ENCODE results near the gene MTHFSD. TPM values are rescaled to one million over a fixed set of nuclear protein-coding genes. Genes with fewer than 3 reads are reported as not detected.

MTHFSD gene
- total and polyA plus RNA-seq, 2 donors: 11.0 to 18.4 TPM

DNA sequence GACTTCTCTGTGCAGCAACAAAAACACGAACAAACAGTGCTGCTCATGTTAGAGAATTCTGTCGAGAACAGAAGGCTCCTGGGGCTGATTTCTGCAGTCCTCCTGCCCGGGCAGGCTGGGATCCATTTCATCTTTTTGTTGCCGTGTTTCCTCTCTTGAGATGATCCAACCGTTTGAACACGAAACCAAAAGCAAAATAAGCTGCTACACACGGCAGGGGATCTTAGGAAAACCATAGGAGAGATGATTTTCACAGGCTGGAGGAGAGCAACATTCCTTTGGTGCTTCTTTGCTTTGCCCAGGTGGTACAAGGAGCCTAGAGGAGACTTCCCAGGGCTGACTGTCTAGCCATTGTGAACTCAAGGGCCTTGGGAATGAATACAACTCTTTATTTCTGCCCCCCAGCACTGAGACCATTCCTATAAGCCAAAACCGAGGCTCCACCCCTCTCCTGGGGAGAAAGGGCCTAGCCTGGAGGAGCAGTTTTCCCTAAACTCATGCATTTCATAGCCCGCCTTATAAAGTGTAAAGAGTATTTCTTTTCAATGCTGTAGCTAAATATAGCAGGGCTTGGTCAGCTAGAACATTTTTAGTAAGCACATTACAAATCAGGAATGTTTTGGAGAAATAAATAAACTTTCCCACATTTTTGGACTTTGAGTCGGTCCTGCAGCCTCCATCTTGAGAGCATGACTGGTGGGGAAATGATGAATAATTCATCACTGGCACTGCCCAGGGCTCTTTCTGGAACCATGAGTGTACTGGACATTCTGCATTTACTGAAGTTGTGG lies 31.0 kb upstream of the MTHFSD start:
- H3K9me3 ChIP-seq (ENCODE audit: control insufficient read depth in 2 of 2, insufficient read depth in 1 of 2, low read length in 1 of 2): no peaks in the 10 kb centered on the region
- no peak for DNase-seq (ENCODE audit: low read depth in 6 of 9, low spot score in 9 of 9)
- no peak overlapping the region for H3K27ac ChIP-seq (ENCODE audit: low read depth in 1 of 2, low read length in 1 of 2)
- H3K4me3 ChIP-seq (ENCODE audit: low read length in 2 of 2): no peak overlapping the region
- no peaks in the 10 kb centered on the region for H3K36me3 ChIP-seq (ENCODE audit: control insufficient read depth in 2 of 2, insufficient read depth in 2 of 2, low read length in 1 of 2)
- H3K27me3 ChIP-seq (ENCODE audit: control insufficient read depth in 2 of 2, insufficient read depth in 1 of 2, low read length in 1 of 2): peaks cover 9 to 11% of the 10 kb centered on the region in 2 donors
- no peaks in the 10 kb centered on the region for H3K4me1 ChIP-seq (ENCODE audit: control insufficient read depth in 2 of 2, insufficient read depth in 2 of 2, low read length in 2 of 2)
- WGBS: 89% methylated on average over 10 of the region's 10 CpGs

DNA sequence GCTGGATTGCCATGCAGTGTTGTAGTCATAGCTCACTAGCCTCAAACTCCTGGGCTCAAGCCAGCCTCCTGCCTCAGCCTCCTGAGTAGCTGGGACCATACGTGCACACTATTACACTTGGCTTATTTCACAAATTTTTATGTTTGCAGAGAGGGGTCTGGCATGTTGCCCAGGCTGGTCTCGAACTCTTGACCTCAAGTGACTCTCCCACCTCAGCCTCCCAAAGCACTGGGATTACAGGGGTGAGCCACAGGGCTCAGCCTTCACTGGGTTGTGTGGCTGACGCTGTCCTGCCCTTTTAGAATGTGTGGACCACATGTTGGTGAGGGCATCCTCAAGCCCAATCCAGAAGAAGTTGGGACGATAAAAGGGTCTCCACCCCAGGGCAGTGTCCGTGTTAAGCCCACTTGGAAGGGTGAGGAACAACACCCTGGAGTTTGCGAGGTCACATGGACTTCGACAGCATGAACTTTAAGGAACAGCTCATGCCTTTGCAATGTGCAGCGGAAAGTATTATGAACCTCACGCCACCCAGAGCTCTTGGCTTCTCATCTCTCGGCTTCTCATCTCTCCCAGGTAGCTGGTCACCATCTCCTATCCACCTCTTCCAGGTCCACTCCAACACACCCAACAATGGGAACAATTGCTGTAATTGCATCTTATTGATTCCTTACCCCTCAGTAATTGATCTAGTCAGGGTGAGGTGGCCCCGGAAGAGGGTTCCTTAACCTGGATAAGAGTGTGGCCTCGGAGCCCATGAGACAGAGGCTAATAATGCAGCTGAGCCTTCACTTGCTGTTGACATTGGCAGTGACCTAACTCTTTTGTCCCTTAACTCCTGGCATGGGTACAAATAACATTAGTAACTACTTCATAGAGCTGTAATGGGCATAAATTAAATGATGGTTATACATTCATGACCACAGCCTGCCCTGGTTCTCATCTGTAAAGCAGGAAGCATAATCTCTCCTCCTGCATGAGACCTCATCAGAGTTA lies 30.0 kb upstream of the MTHFSD start:
- no peak overlapping the region for H3K27ac ChIP-seq (ENCODE audit: low read depth in 1 of 2, low read length in 1 of 2)

GRCh38 chr16:86584071-86584685 lies 29.1 kb upstream of the MTHFSD start:
- WGBS: 97% methylated on average over 6 of the region's 6 CpGs
- Histone ChIP-seq H3K27ac (ENCODE audit: low read depth in 1 of 2, low read length in 1 of 2) (no peak overlapping the region), H3K4me1 (ENCODE audit: control insufficient read depth in 2 of 2, insufficient read depth in 2 of 2, low read length in 2 of 2) (no peaks in the 10 kb centered on the region), H3K27me3 (ENCODE audit: control insufficient read depth in 2 of 2, insufficient read depth in 1 of 2, low read length in 1 of 2) (peaks cover 27 to 28% of the 10 kb centered on the region in 2 donors), H3K36me3 (ENCODE audit: control insufficient read depth in 2 of 2, insufficient read depth in 2 of 2, low read length in 1 of 2) (no peaks in the 10 kb centered on the region), H3K4me3 (ENCODE audit: low read length in 2 of 2) (no peak overlapping the region), H3K9me3 (ENCODE audit: control insufficient read depth in 2 of 2, insufficient read depth in 1 of 2, low read length in 1 of 2) (no peaks in the 10 kb centered on the region)
- no peak for DNase-seq (ENCODE audit: low read depth in 6 of 9, low spot score in 9 of 9)

More for the DNA sequence above, 30.0 kb upstream of the MTHFSD start:
- H3K4me1 ChIP-seq (ENCODE audit: control insufficient read depth in 2 of 2, insufficient read depth in 2 of 2, low read length in 2 of 2): no peaks in the 10 kb centered on the region
- peaks cover 18 to 20% of the 10 kb centered on the region in 2 donors for H3K27me3 ChIP-seq (ENCODE audit: control insufficient read depth in 2 of 2, insufficient read depth in 1 of 2, low read length in 1 of 2)
- no peaks in the 10 kb centered on the region for H3K36me3 ChIP-seq (ENCODE audit: control insufficient read depth in 2 of 2, insufficient read depth in 2 of 2, low read length in 1 of 2)
- no peak overlapping the region for H3K4me3 ChIP-seq (ENCODE audit: low read length in 2 of 2)
- 94% methylated on average over 12 of the region's 12 CpGs for WGBS
- no peaks in the 10 kb centered on the region for H3K9me3 ChIP-seq (ENCODE audit: control insufficient read depth in 2 of 2, insufficient read depth in 1 of 2, low read length in 1 of 2)
- no peak for DNase-seq (ENCODE audit: low read depth in 6 of 9, low spot score in 9 of 9)

- H3K27me3 ChIP-seq (ENCODE audit: control insufficient read depth in 2 of 2, insufficient read depth in 1 of 2, low read length in 1 of 2): peaks cover 52 to 54% of the 10 kb centered on the region in 2 donors
- no peak overlapping the region for H3K27ac ChIP-seq (ENCODE audit: low read depth in 1 of 2, low read length in 1 of 2)
- DNase-seq (ENCODE audit: low read depth in 6 of 9, low spot score in 9 of 9): no peak
- H3K4me1 ChIP-seq (ENCODE audit: control insufficient read depth in 2 of 2, insufficient read depth in 2 of 2, low read length in 2 of 2): peaks cover 0 to 3% of the 10 kb centered on the region in 2 donors
- WGBS: 92% methylated on average over 4 of the region's 4 CpGs
- H3K36me3 ChIP-seq (ENCODE audit: control insufficient read depth in 2 of 2, insufficient read depth in 2 of 2, low read length in 1 of 2): no peaks in the 10 kb centered on the region
- no peaks in the 10 kb centered on the region for H3K9me3 ChIP-seq (ENCODE audit: control insufficient read depth in 2 of 2, insufficient read depth in 1 of 2, low read length in 1 of 2)
- no peak overlapping the region for H3K4me3 ChIP-seq (ENCODE audit: low read length in 2 of 2)
Measured at GRCh38 chr16:86581458-86581857, 26.4 kb upstream of the MTHFSD start.

GRCh38 chr16:86580791-86581170 lies 25.7 kb upstream of the MTHFSD start:
- peaks cover 0 to 7% of the 10 kb centered on the region in 2 donors for H3K4me1 ChIP-seq (ENCODE audit: control insufficient read depth in 2 of 2, insufficient read depth in 2 of 2, low read length in 2 of 2)
- H3K4me3 ChIP-seq (ENCODE audit: low read length in 2 of 2): no peak overlapping the region
- H3K36me3 ChIP-seq (ENCODE audit: control insufficient read depth in 2 of 2, insufficient read depth in 2 of 2, low read length in 1 of 2): no peaks in the 10 kb centered on the region
- H3K27me3 ChIP-seq (ENCODE audit: control insufficient read depth in 2 of 2, insufficient read depth in 1 of 2, low read length in 1 of 2): peaks cover 59 to 60% of the 10 kb centered on the region in 2 donors
- no peak overlapping the region for H3K27ac ChIP-seq (ENCODE audit: low read depth in 1 of 2, low read length in 1 of 2)
- H3K9me3 ChIP-seq (ENCODE audit: control insufficient read depth in 2 of 2, insufficient read depth in 1 of 2, low read length in 1 of 2): no peaks in the 10 kb centered on the region
- 96% methylated on average over 9 of the region's 9 CpGs for WGBS
- no peak for DNase-seq (ENCODE audit: low read depth in 6 of 9, low spot score in 9 of 9)

GRCh38 chr16:86580063-86580790 lies 25.2 kb upstream of the MTHFSD start:
- DNase-seq (ENCODE audit: low read depth in 6 of 9, low spot score in 9 of 9): no peak
- H3K4me1 ChIP-seq (ENCODE audit: control insufficient read depth in 2 of 2, insufficient read depth in 2 of 2, low read length in 2 of 2): peaks cover 0 to 7% of the 10 kb centered on the region in 2 donors
- no peaks in the 10 kb centered on the region for H3K9me3 ChIP-seq (ENCODE audit: control insufficient read depth in 2 of 2, insufficient read depth in 1 of 2, low read length in 1 of 2)
- H3K27ac ChIP-seq (ENCODE audit: low read depth in 1 of 2, low read length in 1 of 2): no peak overlapping the region
- WGBS: 83% methylated on average over 19 of the region's 19 CpGs
- peaks cover 64 to 66% of the 10 kb centered on the region in 2 donors for H3K27me3 ChIP-seq (ENCODE audit: control insufficient read depth in 2 of 2, insufficient read depth in 1 of 2, low read length in 1 of 2)
- no peaks in the 10 kb centered on the region for H3K36me3 ChIP-seq (ENCODE audit: control insufficient read depth in 2 of 2, insufficient read depth in 2 of 2, low read length in 1 of 2)
- no peak overlapping the region for H3K4me3 ChIP-seq (ENCODE audit: low read length in 2 of 2)

DNA sequence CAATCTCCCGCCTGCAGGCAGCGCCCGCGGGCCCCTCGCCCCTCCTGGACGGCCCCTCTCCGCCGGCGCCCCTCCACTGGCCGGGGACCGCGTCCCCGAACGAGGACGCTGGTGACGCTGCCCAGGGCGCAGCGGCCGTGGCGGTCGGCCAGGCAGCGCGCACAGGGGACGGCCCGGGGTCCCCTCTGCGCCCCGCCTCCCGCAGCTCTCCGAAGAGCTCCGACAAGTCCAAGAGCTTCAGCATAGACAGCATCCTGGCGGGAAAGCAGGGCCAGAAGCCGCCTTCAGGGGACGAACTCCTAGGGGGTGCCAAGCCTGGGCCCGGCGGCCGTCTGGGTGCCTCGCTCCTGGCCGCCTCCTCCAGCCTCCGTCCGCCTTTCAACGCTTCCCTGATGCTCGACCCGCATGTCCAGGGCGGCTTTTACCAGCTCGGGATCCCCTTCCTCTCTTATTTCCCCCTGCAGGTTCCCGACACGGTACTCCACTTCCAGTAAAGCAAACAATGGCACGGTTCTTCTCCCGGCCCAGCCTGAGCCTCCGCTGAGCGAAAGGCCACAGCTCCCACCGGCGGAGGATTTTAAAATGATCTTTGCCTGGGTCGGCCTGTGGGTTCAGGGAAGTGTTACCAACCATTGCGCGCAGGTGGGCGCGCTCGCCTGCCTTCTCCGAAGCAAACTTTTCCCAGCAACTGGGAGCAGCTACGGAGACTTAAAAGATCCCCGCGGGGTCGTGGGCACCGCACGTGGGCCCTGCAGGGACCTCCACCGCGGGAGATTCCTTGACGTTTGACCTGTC lies 24.4 kb upstream of the MTHFSD start:
- Histone ChIP-seq H3K4me1 (ENCODE audit: control insufficient read depth in 2 of 2, insufficient read depth in 2 of 2, low read length in 2 of 2) (peaks cover 0 to 7% of the 10 kb centered on the region in 2 donors), H3K4me3 (ENCODE audit: low read length in 2 of 2) (no peak overlapping the region), H3K27me3 (ENCODE audit: control insufficient read depth in 2 of 2, insufficient read depth in 1 of 2, low read length in 1 of 2) (peaks cover 72 to 74% of the 10 kb centered on the region in 2 donors), H3K36me3 (ENCODE audit: control insufficient read depth in 2 of 2, insufficient read depth in 2 of 2, low read length in 1 of 2) (no peaks in the 10 kb centered on the region), H3K27ac (ENCODE audit: low read depth in 1 of 2, low read length in 1 of 2) (no peak overlapping the region), H3K9me3 (ENCODE audit: control insufficient read depth in 2 of 2, insufficient read depth in 1 of 2, low read length in 1 of 2) (no peaks in the 10 kb centered on the region)
- no peak for DNase-seq (ENCODE audit: low read depth in 6 of 9, low spot score in 9 of 9)
- 9% methylated on average over 69 of the region's 69 CpGs for WGBS
